Hypothalamus (tissue), 51 donors: ENCODE data around the gene TOP3B.
"Not testable (repeated sequence)": the region's sequence is repeated elsewhere in the genome, so short reads cannot be mapped to it uniquely, and the experiment has no call there.

ENCODE experiments used
- DNase-seq, 51 donors: peaks; one replicate each; lab custom pipeline; 2025; lab: John Stamatoyannopoulos, UW

The TOP3B gene

DNA sequence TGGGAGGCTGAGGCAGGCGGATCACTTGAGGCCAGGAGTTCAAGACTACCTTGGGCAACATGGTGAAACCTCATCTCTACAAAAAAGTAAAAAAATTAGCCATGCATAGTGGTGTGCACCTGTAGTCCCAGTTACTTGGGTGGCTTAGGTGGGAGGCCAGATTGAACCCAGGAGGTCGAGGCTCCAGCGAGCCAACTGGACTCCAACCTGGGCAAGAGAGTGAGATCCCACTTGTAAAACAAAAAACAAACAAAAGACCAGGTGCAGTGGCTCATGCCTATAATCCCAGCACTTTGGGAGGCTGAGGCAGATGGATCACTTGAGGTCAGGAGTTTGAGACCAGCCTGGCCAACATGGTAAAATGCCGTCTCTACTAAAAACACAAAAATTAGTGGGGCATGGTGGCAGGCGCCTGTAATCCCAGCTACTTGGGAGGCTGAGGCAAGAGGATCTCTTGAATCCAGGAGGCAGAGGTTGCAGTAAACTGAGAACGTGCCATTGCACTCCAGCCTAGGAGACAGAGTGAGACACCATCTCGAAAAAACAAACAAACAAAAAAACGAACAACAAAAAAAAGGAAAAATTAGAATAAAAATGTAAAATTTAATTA is 68.4 kb downstream of the TOP3B start:
- not testable (repeated sequence) for DNase-seq

DNA sequence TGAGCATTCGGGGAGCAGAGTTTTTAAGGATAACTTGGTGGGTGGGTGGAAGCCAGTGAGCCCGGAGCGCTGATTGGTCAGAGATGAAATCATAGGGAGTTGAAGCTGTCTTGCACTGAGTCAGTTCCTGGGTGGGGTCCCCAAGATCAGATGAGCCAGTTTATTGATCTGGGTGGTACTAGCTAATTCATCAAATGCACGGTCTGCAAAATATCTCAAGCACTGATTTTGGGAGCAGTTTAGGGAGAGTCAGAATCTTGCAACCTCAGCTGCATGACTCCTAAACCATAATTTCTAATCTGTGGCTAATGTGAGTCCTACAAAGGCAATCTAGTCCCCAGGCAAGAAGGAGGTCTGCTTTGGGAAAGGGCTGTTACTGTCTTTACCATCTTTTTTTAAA is 72.2 kb downstream of the TOP3B start:
- DNase-seq, result not testable (repeated sequence)

DNA sequence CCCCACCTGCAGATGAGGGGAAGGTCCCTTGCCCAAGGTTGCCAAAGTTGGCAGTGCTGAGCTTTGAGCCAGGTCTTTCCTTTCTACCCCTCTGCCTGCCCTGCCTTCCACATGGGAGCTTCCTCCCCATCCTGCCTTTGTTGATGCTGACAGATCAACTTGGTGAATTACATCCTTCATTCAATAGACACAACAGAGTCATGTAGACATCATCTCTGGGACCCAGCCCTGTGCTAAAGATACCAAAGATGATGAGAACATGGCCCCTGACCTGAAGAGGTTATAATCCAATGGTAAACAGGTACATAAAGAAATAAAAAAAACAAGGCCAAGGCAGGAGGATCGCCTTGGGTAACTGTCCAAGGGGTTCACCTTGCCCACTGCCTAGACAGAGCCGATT is 72.7 kb downstream of the TOP3B start:
- no peak for DNase-seq

DNA sequence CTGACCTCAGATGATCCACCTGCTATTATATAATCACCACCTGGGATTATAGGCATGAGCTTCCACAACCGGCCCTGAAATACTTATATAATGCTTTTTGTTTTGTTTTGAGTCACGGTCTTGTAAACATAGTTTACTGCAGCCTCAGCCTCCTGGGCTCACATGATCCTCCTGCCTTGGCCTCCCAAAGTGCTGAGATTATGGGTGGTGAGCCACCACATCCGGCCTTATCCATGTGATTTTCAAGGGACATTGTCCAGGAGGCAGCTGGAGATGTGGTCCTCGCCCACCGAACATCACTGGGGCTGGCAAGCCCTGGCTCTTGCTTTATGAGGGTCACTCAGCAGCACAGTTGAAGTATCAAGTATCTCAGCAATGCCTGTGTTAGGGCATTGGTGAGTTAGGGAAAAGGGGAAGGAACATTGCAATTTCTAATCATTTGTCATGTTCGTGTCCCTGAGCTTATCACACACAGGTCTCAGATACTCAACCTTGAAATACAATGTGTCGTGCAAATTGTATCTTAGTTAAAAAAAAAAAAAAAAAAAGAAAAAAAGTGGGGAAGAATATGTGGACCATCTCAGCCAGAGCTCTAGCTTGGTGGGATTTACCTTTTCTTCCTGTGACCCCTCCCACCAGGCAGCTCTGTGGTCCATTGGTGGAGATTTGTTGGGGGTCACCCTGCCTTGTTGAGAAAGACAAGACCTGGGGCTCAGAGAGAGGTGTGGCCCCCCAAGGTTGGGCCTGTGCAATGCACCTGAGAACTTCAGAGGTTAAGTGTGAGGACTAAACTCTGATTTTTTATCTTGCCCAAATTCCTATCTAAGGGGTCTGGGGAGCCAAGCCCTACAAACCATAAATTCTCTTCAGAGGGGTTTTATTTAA is 74.7 kb downstream of the TOP3B start:
- DNase-seq, result no peak
